H1 (cell line): ENCODE results near the gene DNAL4. TPM values are rescaled to one million over a fixed set of nuclear protein-coding genes. Genes with fewer than 3 reads are reported as not detected.

Source experiments
- CTCF ChIA-PET: fragments of 300-600 bp; sonication (Branson Sonifier 250); formaldehyde crosslinking; loops from one replicate; lab custom pipeline; 2021; ENCODE audit not compliant: partially characterized antibody; lab: Charles Lee
- POLR2A ChIA-PET: fragments of 300-600 bp; sonication (Branson Sonifier 250); formaldehyde crosslinking; loops from one replicate; lab custom pipeline; 2021; ENCODE audit warnings: inconsistent platforms; ENCODE audit not compliant: partially characterized antibody; lab: Charles Lee
- DNase-seq, 2 experiments: peaks; one replicate each; pipeline versions ENCODE4 v3.0.0 to v3.0.0-alpha.2; 2010 to 2022; ENCODE audit warnings: low spot score in 2 of 2, low read depth in 1 of 2, mixed read lengths in 1 of 2
- FAIRE-seq: peaks from 2 replicates; lab custom pipeline; 2011; peaks lifted over from hg19 to GRCh38; lab: Jason Lieb, UNC
- H2AFZ ChIP-seq: 2 replicates; pipeline ENCODE4 v1.8.1; 2012; ENCODE audit warnings: low read length, inconsistent platforms
- H2AK5ac ChIP-seq: 2 replicates; pipeline ENCODE4 v1.6.1; 2013; ENCODE audit warnings: low read depth, low read length
- H2BK120ac ChIP-seq: replicated peaks from 2 replicates; pipeline ENCODE3; 2013; ENCODE audit warnings: low read depth, low read length, inconsistent platforms
- H2BK12ac ChIP-seq: 2 replicates; pipeline ENCODE4 v1.6.1; 2013; ENCODE audit warnings: low read depth, low read length
- H2BK15ac ChIP-seq: 2 replicates; pipeline ENCODE4 v1.6.1; 2013; ENCODE audit warnings: low read length
- H2BK20ac ChIP-seq: 2 replicates; pipeline ENCODE4 v1.6.1; 2013; ENCODE audit warnings: low read length
- H2BK5ac ChIP-seq: 2 replicates; pipeline ENCODE4 v1.6.1; 2013; ENCODE audit warnings: low read depth, low read length
- H3K14ac ChIP-seq: 2 replicates; pipeline ENCODE4 v1.6.1; 2013; ENCODE audit warnings: inconsistent platforms; ENCODE audit not compliant: insufficient read length
- H3K18ac ChIP-seq: 2 replicates; pipeline ENCODE4 v1.6.1; 2013; ENCODE audit warnings: low read length; ENCODE audit errors: extremely low read depth
- H3K23ac ChIP-seq: 2 replicates; pipeline ENCODE4 v1.6.1; 2013; ENCODE audit warnings: inconsistent platforms; ENCODE audit not compliant: insufficient read length
- H3K23me2 ChIP-seq: 2 replicates; pipeline ENCODE4 v1.6.1; 2013; ENCODE audit warnings: low read depth, low read length
- H3K27ac ChIP-seq: 2 replicates; pipeline ENCODE4 v1.6.1; 2011; ENCODE audit warnings: low read depth, low read length, inconsistent platforms
- H3K27me3 ChIP-seq, 4 experiments: replicated peaks in 1 of 4; 1 replicate in 1 of 4; 2 replicates in 3 of 4; pipeline versions ENCODE4 v1.6.1 to v1.8.1; 2011 to 2013; ENCODE audit warnings: low read length in 3 of 4, mild to moderate bottlenecking in 3 of 4, inconsistent platforms in 2 of 4, mixed read lengths in 2 of 4, moderate library complexity in 1 of 4; ENCODE audit not compliant: control insufficient read depth in 3 of 4, insufficient read depth in 3 of 4; ENCODE audit errors: extremely low read depth in 1 of 4
- H3K36me3 ChIP-seq, 4 experiments: 2 replicates each; pipeline versions ENCODE4 v1.6.1 to v1.8.1; 2011 to 2013; ENCODE audit warnings: mild to moderate bottlenecking in 4 of 4, low read length in 3 of 4, moderate library complexity in 2 of 4, control low read depth in 1 of 4, inconsistent platforms in 1 of 4; ENCODE audit not compliant: insufficient read depth in 4 of 4, control insufficient read depth in 2 of 4
- H3K4ac ChIP-seq: replicated peaks from 2 replicates; pipeline ENCODE3; 2013; ENCODE audit warnings: low read length, low read depth, mixed read lengths, inconsistent platforms; ENCODE audit not compliant: insufficient read length
- H3K4me1 ChIP-seq, 4 experiments: replicated peaks in 1 of 4; 1 replicate in 1 of 4; 2 replicates in 3 of 4; pipeline versions ENCODE4 v1.6.1 to v1.8.1; 2011 to 2013; ENCODE audit warnings: low read length in 3 of 4, inconsistent platforms in 2 of 4, mixed read lengths in 1 of 4; ENCODE audit not compliant: insufficient read depth in 4 of 4, control insufficient read depth in 3 of 4
- H3K4me2 ChIP-seq, 2 experiments: 2 replicates each; pipeline versions ENCODE4 v1.6.1 to v1.8.1; 2011 to 2013; ENCODE audit warnings: low read depth in 2 of 2, low read length in 2 of 2, control low read depth in 1 of 2, inconsistent platforms in 1 of 2, mild to moderate bottlenecking in 1 of 2; ENCODE audit not compliant: insufficient read depth in 1 of 2
- H3K4me3 ChIP-seq, 4 experiments: fragments of 200-600, 300-600 bp in 1 of 4; sonication (generic), shearing (Covaris generic), sonication (Bioruptor Twin) in 1 of 4; 2 replicates each; pipeline versions ENCODE4 v1.5.1 to v1.8.1; 2011 to 2016; ENCODE audit warnings: low read length in 4 of 4, low read depth in 3 of 4, control low read depth in 2 of 4, inconsistent platforms in 2 of 4, mild to moderate bottlenecking in 2 of 4, mixed read lengths in 1 of 4, moderate library complexity in 1 of 4; ENCODE audit not compliant: insufficient read depth in 2 of 4; ENCODE audit errors: extremely low read depth in 1 of 4
- H3K56ac ChIP-seq: replicated peaks from 2 replicates; pipeline ENCODE3; 2013; ENCODE audit warnings: low read depth, mild to moderate bottlenecking, mixed read lengths, low read length, inconsistent platforms; ENCODE audit not compliant: insufficient read length
- H3K79me1 ChIP-seq: 2 replicates; pipeline ENCODE4 v1.6.1; 2013; ENCODE audit warnings: low read depth, low read length, control low read depth
- H3K79me2 ChIP-seq, 2 experiments: 2 replicates each; pipeline versions ENCODE4 v1.6.1 to v1.8.1; 2012 to 2013; ENCODE audit warnings: low read length in 2 of 2, mild to moderate bottlenecking in 2 of 2, inconsistent platforms in 1 of 2; ENCODE audit not compliant: insufficient read depth in 2 of 2, control insufficient read depth in 1 of 2
- H3K9ac ChIP-seq, 4 experiments: replicated peaks in 1 of 4; 1 replicate in 1 of 4; 2 replicates in 3 of 4; pipeline versions ENCODE4 v1.6.1 to v1.8.1; 2011 to 2013; ENCODE audit warnings: low read depth in 3 of 4, low read length in 3 of 4, control low read depth in 2 of 4, mild to moderate bottlenecking in 2 of 4, moderate library complexity in 2 of 4, inconsistent platforms in 1 of 4; ENCODE audit errors: extremely low read depth in 1 of 4
- H3K9me3 ChIP-seq, 2 experiments: 2 replicates each; pipeline versions ENCODE4 v1.6.1 to v1.8.1; 2012 to 2013; ENCODE audit warnings: mild to moderate bottlenecking in 2 of 2, moderate library complexity in 2 of 2, control low read depth in 1 of 2, inconsistent platforms in 1 of 2, low read depth in 1 of 2, low read length in 1 of 2, mixed read lengths in 1 of 2; ENCODE audit not compliant: insufficient read depth in 2 of 2
- H4K20me1 ChIP-seq, 2 experiments: replicated peaks in 1 of 2; 2 replicates each; pipeline versions ENCODE3 to v1.8.1; 2011 to 2013; ENCODE audit warnings: inconsistent platforms in 2 of 2, low read length in 2 of 2, mild to moderate bottlenecking in 1 of 2; ENCODE audit not compliant: insufficient read depth in 2 of 2, control insufficient read depth in 1 of 2
- H4K5ac ChIP-seq: 2 replicates; pipeline ENCODE4 v1.6.1; 2013; ENCODE audit warnings: low read length, low read depth, mixed read lengths, inconsistent platforms; ENCODE audit not compliant: insufficient read length
- H4K8ac ChIP-seq: 2 replicates; pipeline ENCODE4 v1.8.0; 2013; ENCODE audit warnings: mild to moderate bottlenecking, moderate library complexity, low read length, inconsistent platforms; ENCODE audit not compliant: insufficient read depth; ENCODE audit errors: extremely low read depth
- H4K91ac ChIP-seq: replicated peaks from 2 replicates; pipeline ENCODE3; 2013; ENCODE audit warnings: low read length, mixed read lengths, inconsistent platforms; ENCODE audit not compliant: insufficient read length
- BCL11A ChIP-seq, 2 experiments: IDR thresholded peaks; one replicate each; pipeline ENCODE4 v1.6.1; 2011; ENCODE audit warnings: low read depth in 2 of 2, low read length in 2 of 2, mild to moderate bottlenecking in 2 of 2
- CTBP2 ChIP-seq: IDR thresholded peaks from 2 replicates; pipeline ENCODE4 v1.7.0; 2011; ENCODE audit warnings: borderline replicate concordance, mild to moderate bottlenecking, moderate library complexity, mixed read lengths, low read length; ENCODE audit not compliant: insufficient read depth, insufficient read length
- EP300 ChIP-seq, 2 experiments: IDR thresholded peaks; 1 replicate in 1 of 2; 2 replicates in 1 of 2; pipeline ENCODE4 v1.6.1; 2011 to 2012; ENCODE audit warnings: low read depth in 2 of 2, low read length in 2 of 2, mild to moderate bottlenecking in 2 of 2, borderline replicate concordance in 1 of 2, inconsistent platforms in 1 of 2, moderate library complexity in 1 of 2
- GABPA ChIP-seq: IDR thresholded peaks from 2 replicates; pipeline ENCODE4 v1.6.1; 2011; ENCODE audit warnings: mild to moderate bottlenecking, low read length, moderate library complexity, borderline replicate concordance; ENCODE audit not compliant: insufficient read depth
- HDAC2 ChIP-seq, 2 experiments: fragments of 300-600 bp in 1 of 2; sonication (generic) in 1 of 2; IDR thresholded peaks; 2 replicates each; pipeline ENCODE4 v1.6.1; 2011 to 2012; ENCODE audit warnings: low read depth in 2 of 2, low read length in 2 of 2, mild to moderate bottlenecking in 2 of 2, moderate library complexity in 2 of 2, borderline replicate concordance in 1 of 2, inconsistent platforms in 1 of 2
- MAFK ChIP-seq: IDR thresholded peaks from 2 replicates; pipeline ENCODE4 v1.6.1; 2012; ENCODE audit warnings: low read depth, mild to moderate bottlenecking, improper control_type of control experiment, low read length
- SIRT6 ChIP-seq: IDR thresholded peaks from one replicate; pipeline ENCODE4 v1.7.1; 2012; ENCODE audit warnings: low read length, inconsistent platforms
- SP1 ChIP-seq: IDR thresholded peaks from 2 replicates; pipeline ENCODE4 v1.6.1; 2011; ENCODE audit warnings: low read depth, low read length
- SUZ12 ChIP-seq: fragments of 200-600 bp; sonication (generic); IDR thresholded peaks from 2 replicates; pipeline ENCODE4 v1.6.1; 2012; ENCODE audit warnings: mild to moderate bottlenecking, inconsistent platforms, low read length, moderate library complexity, mixed read lengths
- TAF1 ChIP-seq: IDR thresholded peaks from 2 replicates; pipeline ENCODE4 v1.6.1; 2011; ENCODE audit warnings: mild to moderate bottlenecking, low read depth, low read length
- TCF12 ChIP-seq: IDR thresholded peaks from 2 replicates; pipeline ENCODE4 v1.6.1; 2011; ENCODE audit warnings: low read depth, mild to moderate bottlenecking, low read length
- WGBS, 2 experiments: shearing (Covaris generic) in 1 of 2; methylation state at CpG; one replicate each; pipeline versions ENCODE4 v1.1.6 to v1.1.7; 2013 to 2015; ENCODE audit warnings: low lambda C conversion rate in 2 of 2, mixed read lengths in 2 of 2, inconsistent platforms in 1 of 2, low coverage in 1 of 2, missing lambda C conversion rate in 1 of 2; ENCODE audit not compliant: insufficient replicate concordance in 2 of 2, insufficient coverage in 1 of 2, insufficient read length in 1 of 2; ENCODE audit errors: extremely low coverage in 1 of 2, missing lambda C conversion rate in 1 of 2; 5-methylcytosine and 5-hydroxymethylcytosine counted together
- polyA plus RNA-seq, 7 experiments: library from polyadenylated mRNA; depleted of rRNA in 3 of 7; stranded (reverse) in 5 of 7; unstranded in 2 of 7; fragments of >200 nt in 5 of 7; fragments of 200-250 nt in 2 of 7; gene quantifications; 1 replicate in 5 of 7; 2 replicates in 1 of 7; 4 replicates in 1 of 7; pipeline versions ENCODE4 v1.2.1 to v1.2.3, GENCODE V29; 2011 to 2013; ENCODE audit warnings: missing spikeins in 2 of 7, mixed read lengths in 2 of 7
- total RNA-seq: library from RNA; stranded (reverse); fragmentation: NEBNext Ultra II Directional; extraction: Animal tissue kit (Norgen Biotek cat#: 25700); gene quantifications from 2 replicates; pipeline ENCODE4 v1.2.1, GENCODE V29; 2021
- TF ChIP-seq, protein P1 (sequence below): IDR thresholded peaks from 2 replicates; pipeline ENCODE4 v1.6.1; 2011; ENCODE audit warnings: low read length, improper control_type of control experiment

DNAL4 gene
- total and polyA plus RNA-seq, 2 of the 8 experiments (the other 6 are each of a cell fraction or from before 2014, with no cell fraction given): 8.8 to 14.0 TPM

DNA sequence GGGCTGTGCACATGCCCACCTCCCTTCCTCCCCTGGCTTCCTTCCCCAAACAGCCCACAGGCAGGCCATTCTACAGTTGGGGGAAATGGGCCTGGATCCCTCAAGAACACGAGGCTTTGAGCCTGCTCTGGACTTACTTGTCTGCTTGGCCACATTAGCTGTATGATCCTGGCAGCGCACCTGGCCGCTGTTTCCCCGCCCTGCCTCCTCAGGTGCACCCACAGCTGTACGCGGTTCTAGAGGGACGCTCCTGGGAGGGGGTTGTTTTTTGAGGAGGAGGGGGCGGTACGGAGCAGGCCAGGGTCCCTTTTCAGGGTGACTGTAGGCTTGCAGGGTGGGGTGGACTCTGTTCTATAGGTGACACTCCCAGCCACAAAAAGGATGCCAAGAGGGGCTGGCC, 26.6 kb downstream of the DNAL4 start:
- H2BK15ac ChIP-seq: no peak overlapping the region
- ChIA-PET CTCF (interaction anchor here (0.6 to 13.8 kb wide), 27 partner anchors 9 to 356 kb away, joined by 3 to 124 read pairs (median 9); partner anchors contain the start of gene SUN2), POLR2A (interaction anchor here (1.4 to 2.3 kb wide), 3 partner anchors 24 to 105 kb away, joined by 3 to 12 read pairs (median 7); partner anchors contain the start of gene CBX6)
- H3K36me3 ChIP-seq: no peaks in the 10 kb centered on the region
- no peak overlapping the region for H3K4me2 ChIP-seq
- no peak overlapping the region for H2BK120ac ChIP-seq
- no peak overlapping the region for H4K5ac ChIP-seq
- no peaks in the 10 kb centered on the region for H3K79me2 ChIP-seq
- H3K9me3 ChIP-seq: no peaks in the 10 kb centered on the region
- 85% methylated on average over 7 of the region's 9 CpGs; no CpG with 5 or more reads in 1 of the 2 experiments for WGBS, 2 experiments
- H3K27ac ChIP-seq: no peak overlapping the region
- no peak overlapping the region for H4K91ac ChIP-seq
- H3K79me1 ChIP-seq: no peaks in the 10 kb centered on the region
- peaks cover 0 to 1% of the 10 kb centered on the region in 2 experiments for H4K20me1 ChIP-seq
- no peaks in the 10 kb centered on the region for H3K23me2 ChIP-seq
- peak overlapping the region; percentile 33; the same call in 1 of the 2 replicates for H2BK12ac ChIP-seq
- no peak overlapping the region for H2BK5ac ChIP-seq
- H2AFZ ChIP-seq: no peak overlapping the region
- H3K4me3 ChIP-seq: no peak overlapping the region
- no peak overlapping the region for H3K18ac ChIP-seq
- FAIRE-seq (no peak), DNase-seq (no peak)
- no peak overlapping the region for H2AK5ac ChIP-seq
- peaks cover 0 to 6% (median 1%) of the 10 kb centered on the region in 4 experiments; a peak in 4 of 7 replicates for H3K4me1 ChIP-seq
- H3K23ac ChIP-seq: no peak overlapping the region
- no peak overlapping the region for H3K4ac ChIP-seq
- no peaks in the 10 kb centered on the region; a peak in 1 of 7 replicates for H3K27me3 ChIP-seq
- H3K9ac ChIP-seq: no peak overlapping the region
- H4K8ac ChIP-seq: 0 out of 2 replicates have a peak overlapping the region, but pooled peaks have one; percentile 11
- H2BK20ac ChIP-seq: no peak overlapping the region
- no peak overlapping the region for H3K56ac ChIP-seq
- no peak overlapping the region for H3K14ac ChIP-seq
- TF ChIP-seq, protein P1, sequence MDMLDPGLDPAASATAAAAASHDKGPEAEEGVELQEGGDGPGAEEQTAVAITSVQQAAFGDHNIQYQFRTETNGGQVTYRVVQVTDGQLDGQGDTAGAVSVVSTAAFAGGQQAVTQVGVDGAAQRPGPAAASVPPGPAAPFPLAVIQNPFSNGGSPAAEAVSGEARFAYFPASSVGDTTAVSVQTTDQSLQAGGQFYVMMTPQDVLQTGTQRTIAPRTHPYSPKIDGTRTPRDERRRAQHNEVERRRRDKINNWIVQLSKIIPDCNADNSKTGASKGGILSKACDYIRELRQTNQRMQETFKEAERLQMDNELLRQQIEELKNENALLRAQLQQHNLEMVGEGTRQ: no peak
- TF ChIP-seq TAF1 (no peak), SUZ12 (no peak), HDAC2 (IDR thresholded peaks at IDR 0.05; ENCODE audit: borderline replicate concordance in 1 of 2, low read depth in 2 of 2, low read length in 2 of 2) (no peak), SIRT6 (no peak), CTBP2 (no peak), BCL11A (IDR thresholded peaks at IDR 0.05; ENCODE audit: low read depth in 2 of 2, low read length in 2 of 2) (no peak), TCF12 (no peak), MAFK (no peak), SP1 (no peak), EP300 (IDR thresholded peaks at IDR 0.05; ENCODE audit: borderline replicate concordance in 1 of 2, low read depth in 2 of 2, low read length in 2 of 2) (no peak), GABPA (no peak)
